VCaP (cell line): ENCODE results near the gene FOXJ3.

Experiments
- H3K27ac ChIP-seq: fragments of 450-650 bp; 2 replicates; pipeline ENCODE4 v1.5.1; 2017
- CTCF ChIP-seq: fragments of 450-650 bp; conservative IDR thresholded peaks from 2 replicates; pipeline ENCODE4 v1.5.1; 2017; ENCODE audit warnings: mild to moderate bottlenecking, moderate library complexity

Gene FOXJ3

GRCh38 chr1:42158189-42158588 is 176.8 kb downstream of the FOXJ3 start:
- H3K27ac ChIP-seq: no peak overlapping the region
- no peak for TF ChIP-seq CTCF

- TF ChIP-seq CTCF: no peak
- no peak overlapping the region for H3K27ac ChIP-seq
Observed at GRCh38 chr1:42157667-42158066, 177.4 kb downstream of the FOXJ3 start.

GRCh38 chr1:42155362-42155761 is 179.7 kb downstream of the FOXJ3 start:
- TF ChIP-seq CTCF: no peak
- no peak overlapping the region for H3K27ac ChIP-seq

GRCh38 chr1:42154685-42155084 is 180.3 kb downstream of the FOXJ3 start:
- TF ChIP-seq CTCF: no peak
- no peak overlapping the region for H3K27ac ChIP-seq

GRCh38 chr1:42153624-42154023 is 181.4 kb downstream of the FOXJ3 start:
- H3K27ac ChIP-seq: no peak overlapping the region
- TF ChIP-seq CTCF: no peak

- H3K27ac ChIP-seq: no peak within 1 kb of the TSS
- no peak for TF ChIP-seq CTCF
Observed at GRCh38 chr1:42152907-42153600, 182.0 kb downstream of the FOXJ3 start, which contains the start of gene GUCA2B. TSS of gene GUCA2B (plus strand) at chr1:42153410. CDS start at chr1:42153451, 41 bp downstream.

GRCh38 chr1:42152119-42152518 is 182.9 kb downstream of the FOXJ3 start:
- TF ChIP-seq CTCF: no peak
- no peak overlapping the region for H3K27ac ChIP-seq
